ENCODE results near the gene GRHL1. TPM values are rescaled to one million over a fixed set of nuclear protein-coding genes. Genes with fewer than 3 reads are reported as not detected.

Gene GRHL1
- total RNA-seq, 1 experiment from 2014 or later = 2.5 TPM

- Histone ChIP-seq H2AFZ (ENCODE audit: low read length) (no peak overlapping the region), H2BK15ac (ENCODE audit: low read depth, low read length) (no peak overlapping the region), H3K27me3 (ENCODE audit: insufficient read depth, low read length) (no peaks in the 10 kb centered on the region), H2BK120ac (ENCODE audit: low read depth, low read length, poor library complexity, severe bottlenecking) (no peak overlapping the region), H3K79me2 (ENCODE audit: insufficient read depth, low read length) (no peaks in the 10 kb centered on the region), H3K4ac (ENCODE audit: low read depth, low read length) (no peak overlapping the region), H2AK5ac (ENCODE audit: insufficient read length, low read length) (no peak overlapping the region), H3K4me2 (ENCODE audit: insufficient read depth, insufficient read length, low read length) (no peak overlapping the region), H4K8ac (replicated peaks; ENCODE audit: insufficient read length, low read depth, low read length) (no peak overlapping the region), H3K79me1 (ENCODE audit: insufficient read depth, low read depth, low read length, poor library complexity, severe bottlenecking) (no peaks in the 10 kb centered on the region), H3K9ac (ENCODE audit: extremely low read depth, insufficient read length, low read length) (no peak overlapping the region), H3K18ac (ENCODE audit: insufficient read length, low read depth, low read length) (no peak overlapping the region), H3K9me3 (ENCODE audit: control insufficient read depth, low read depth, low read length) (no peaks in the 10 kb centered on the region), H3K23ac (ENCODE audit: insufficient read length, low read depth, low read length) (no peak overlapping the region), H4K20me1 (ENCODE audit: control insufficient read depth, insufficient read depth, insufficient read length) (no peaks in the 10 kb centered on the region), H4K91ac (ENCODE audit: insufficient read length, low read depth, low read length) (no peak overlapping the region), H3K56ac (ENCODE audit: insufficient read length, low read depth, low read length) (no peak overlapping the region), H3K14ac (ENCODE audit: insufficient read depth, low read length) (no peak overlapping the region), H3T11ph (ENCODE audit: low read length) (no peak overlapping the region), H4K5ac (ENCODE audit: insufficient read length, low read depth, low read length) (no peak overlapping the region), H3K23me2 (ENCODE audit: insufficient read length, low read depth, low read length, poor library complexity, severe bottlenecking) (no peaks in the 10 kb centered on the region), H3K4me1 (ENCODE audit: insufficient read depth, low read length) (no peaks in the 10 kb centered on the region; the same call in 1 of the 2 replicates), H2BK20ac (ENCODE audit: low read depth, low read length, poor library complexity, severe bottlenecking) (no peak overlapping the region), H3K27ac (ENCODE audit: insufficient read length, low read depth, low read length) (no peak overlapping the region), H2BK12ac (ENCODE audit: insufficient read length, low read depth, low read length) (no peak overlapping the region), H2BK5ac (ENCODE audit: insufficient read length, low read length) (no peak overlapping the region)
- peaks cover 6 to 15% of the 10 kb centered on the region in 2 experiments for H3K4me1 Mint-ChIP-seq
- H3K27ac Mint-ChIP-seq = no peak overlapping the region; a peak in 1 of 7 replicates
- TF ChIP-seq CTCF (conservative IDR thresholded peaks at IDR 0.05) = no peak
- no peaks in the 10 kb centered on the region for H3K9me3 Mint-ChIP-seq
- no CpG with 5 or more reads among the region's 20 CpGs for WGBS (ENCODE audit: extremely low coverage, insufficient read length, low lambda C conversion rate)
- DNase-seq = no peak
- H3K27me3 Mint-ChIP-seq (ENCODE audit: low read depth) = no peaks in the 10 kb centered on the region
- H3K4me3 Mint-ChIP-seq = no peak overlapping the region
- H3K36me3 Mint-ChIP-seq (ENCODE audit: insufficient read depth in 1 of 3, low read depth in 3 of 3) = no peaks in the 10 kb centered on the region
Observed at GRCh38 chr2:10003206-10004125, 52.0 kb downstream of the GRHL1 start.
